HG02840 (cell line): ENCODE measurements around the gene SPTBN5.
"Not testable (repeated sequence)": the region's sequence is repeated elsewhere in the genome, so short reads cannot be mapped to it uniquely, and the experiment has no call there.

ENCODE experiments used
- ATAC-seq: cut with Tn5 transposase; IDR thresholded peaks from one replicate; pipeline ENCODE4 v1.9.1; 2021; ENCODE audit warnings: mild to moderate bottlenecking, moderate library complexity, moderate number of reproducible peaks; ENCODE audit not compliant: unreplicated experiment, low FRiP score

SPTBN5 gene

GRCh38 chr15:41850482-41851166 lies 43.2 kb downstream of the SPTBN5 start:
- ATAC-seq: no peak

DNA sequence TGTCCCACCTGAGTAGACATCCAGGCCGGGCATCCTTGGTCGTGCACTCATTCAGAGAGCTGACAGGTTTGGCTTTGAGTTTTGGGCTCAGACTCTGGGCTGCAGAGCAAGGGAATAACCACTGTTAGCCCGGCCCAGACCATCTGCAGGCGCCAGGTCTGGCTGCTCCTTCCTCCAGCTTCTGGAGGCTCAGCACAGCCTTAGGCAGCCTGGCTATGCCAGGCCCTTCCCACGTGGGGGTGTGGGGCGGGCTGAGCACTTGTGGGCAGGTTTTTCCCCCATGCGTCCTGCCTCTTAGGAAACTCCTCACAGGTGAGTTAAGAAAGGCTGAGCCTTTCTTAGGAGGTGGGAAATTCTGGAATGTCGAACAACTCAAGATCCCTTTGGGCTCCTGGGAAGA lies 44.0 kb downstream of the SPTBN5 start:
- ATAC-seq: no peak

- no peak for ATAC-seq
These were observed 44.6 kb downstream of the SPTBN5 start for GRCh38 chr15:41849204-41849603.

DNA sequence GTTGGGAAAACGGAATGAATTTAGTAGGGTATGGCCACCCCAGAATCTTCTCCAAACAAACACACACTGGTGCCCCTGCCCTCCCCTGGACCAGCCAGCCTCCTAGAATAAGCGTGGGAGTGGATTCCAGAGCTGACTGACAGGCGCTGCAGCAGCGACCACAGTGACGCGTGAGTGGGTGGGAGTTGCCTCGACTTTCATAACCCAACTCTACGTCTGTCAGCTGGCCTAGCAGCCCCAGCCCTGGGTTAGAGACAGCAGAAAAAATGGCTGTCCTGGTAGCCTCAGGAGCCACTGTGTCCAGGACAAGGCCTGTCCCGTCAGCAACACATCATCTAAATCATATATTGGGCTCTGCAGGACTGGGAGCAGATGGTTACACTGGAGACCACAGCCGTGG lies 45.2 kb downstream of the SPTBN5 start:
- ATAC-seq: no peak

- ATAC-seq: no peak
These were observed 45.9 kb downstream of the SPTBN5 start for GRCh38 chr15:41847981-41848380.

DNA sequence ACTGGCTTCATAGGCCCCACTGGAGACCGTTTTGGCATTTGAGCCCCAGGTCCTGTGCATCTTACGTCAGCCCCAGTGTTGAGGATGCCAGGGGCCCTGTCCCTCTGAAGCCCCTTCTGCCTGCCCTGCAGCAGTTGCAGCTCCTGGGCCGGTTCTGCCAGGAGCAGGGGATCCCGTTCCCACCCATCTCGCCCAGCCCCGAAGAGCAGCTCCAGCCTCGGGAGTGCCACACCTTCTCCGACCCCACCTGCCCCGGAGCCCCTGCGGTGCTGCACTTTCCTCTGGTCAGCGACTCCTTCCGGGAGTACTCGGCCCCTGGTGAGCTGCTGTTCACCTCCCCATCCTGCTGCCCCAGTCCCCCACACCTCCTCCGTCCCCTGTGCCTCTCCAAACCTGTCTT lies 46.6 kb downstream of the SPTBN5 start:
- no peak for ATAC-seq

DNA sequence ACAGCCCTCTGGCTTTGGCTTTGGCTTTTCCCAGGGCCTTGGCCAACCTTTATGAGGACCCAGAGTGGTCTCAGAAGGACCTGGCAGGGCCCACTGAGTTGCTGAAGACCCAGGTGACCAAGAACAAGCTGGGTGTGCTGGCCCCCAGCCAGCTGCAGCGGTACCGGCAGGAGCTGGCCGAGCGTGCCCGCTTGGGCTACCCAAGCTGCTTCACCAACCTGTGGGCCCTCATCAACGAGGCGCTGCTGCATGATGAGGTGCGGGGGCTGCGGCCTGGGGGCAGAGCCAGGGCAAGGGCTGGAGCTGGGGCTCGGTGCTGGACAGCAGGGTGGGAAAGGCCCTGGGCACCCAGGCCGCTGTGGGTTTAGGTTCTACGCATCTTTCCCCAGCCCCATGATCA lies 49.0 kb downstream of the SPTBN5 start:
- ATAC-seq: no peak

DNA sequence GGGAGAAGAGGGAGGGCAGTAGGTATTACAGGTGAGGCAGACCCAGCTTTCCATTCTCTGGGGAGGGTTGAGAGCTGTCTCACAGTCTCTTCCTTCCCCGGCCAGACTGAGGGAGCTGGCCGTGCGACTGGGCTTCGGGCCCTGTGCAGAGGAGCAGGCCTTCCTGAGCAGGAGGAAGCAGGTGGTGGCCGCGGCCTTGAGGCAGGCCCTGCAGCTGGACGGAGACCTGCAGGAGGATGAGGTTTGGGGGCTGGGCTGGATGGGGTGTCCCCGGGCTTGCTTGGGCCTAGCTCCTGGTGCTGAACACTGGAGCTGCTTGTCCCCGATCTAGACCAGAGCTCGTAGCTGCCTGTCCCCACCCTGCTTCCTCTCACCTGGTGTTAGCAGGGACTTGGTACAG lies 50.3 kb downstream of the SPTBN5 start:
- ATAC-seq: no peak

- no peak for ATAC-seq
These were observed 51.6 kb downstream of the SPTBN5 start for GRCh38 chr15:41842229-41842628.

DNA sequence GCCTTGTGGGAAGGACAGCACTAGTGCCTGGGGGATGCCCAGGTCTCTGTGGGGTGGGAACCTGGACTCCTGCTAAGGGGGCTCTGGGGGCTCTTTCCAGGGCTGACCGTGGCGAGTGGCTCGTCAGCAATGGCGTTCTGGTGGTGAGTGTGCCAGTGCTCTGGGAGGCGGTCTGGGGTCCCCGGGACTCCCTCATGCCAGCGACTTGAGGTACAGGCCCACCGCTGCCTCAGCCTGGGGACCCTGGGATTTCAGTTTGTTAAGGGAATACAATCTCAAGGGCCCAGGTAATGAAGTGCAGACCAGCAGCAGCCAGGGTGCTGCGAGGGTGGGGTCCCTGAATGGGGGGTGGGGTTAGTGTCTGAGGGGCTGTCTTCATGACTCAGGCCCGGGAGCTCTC lies 52.7 kb downstream of the SPTBN5 start:
- no peak for ATAC-seq

DNA sequence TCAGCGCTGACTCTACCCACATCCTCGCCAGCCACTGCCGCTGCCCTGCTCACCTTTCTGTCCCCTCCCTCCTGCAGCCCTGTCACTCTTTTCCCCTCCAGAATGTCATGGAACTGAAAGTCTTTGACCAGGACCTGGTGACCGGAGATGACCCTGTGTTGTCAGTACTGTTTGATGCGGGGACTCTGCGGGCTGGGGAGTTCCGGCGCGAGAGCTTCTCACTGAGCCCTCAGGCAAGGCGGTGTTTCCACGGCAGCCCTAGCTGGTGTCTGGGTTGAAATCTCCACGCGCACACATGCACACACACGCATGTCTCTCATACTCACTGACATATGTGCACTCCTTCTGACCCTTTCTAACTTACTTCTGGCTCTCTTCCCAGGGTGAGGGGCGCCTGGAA lies 53.2 kb downstream of the SPTBN5 start:
- no peak for ATAC-seq

- ATAC-seq: no peak
These were observed 53.9 kb downstream of the SPTBN5 start for GRCh38 chr15:41839781-41840491.

DNA sequence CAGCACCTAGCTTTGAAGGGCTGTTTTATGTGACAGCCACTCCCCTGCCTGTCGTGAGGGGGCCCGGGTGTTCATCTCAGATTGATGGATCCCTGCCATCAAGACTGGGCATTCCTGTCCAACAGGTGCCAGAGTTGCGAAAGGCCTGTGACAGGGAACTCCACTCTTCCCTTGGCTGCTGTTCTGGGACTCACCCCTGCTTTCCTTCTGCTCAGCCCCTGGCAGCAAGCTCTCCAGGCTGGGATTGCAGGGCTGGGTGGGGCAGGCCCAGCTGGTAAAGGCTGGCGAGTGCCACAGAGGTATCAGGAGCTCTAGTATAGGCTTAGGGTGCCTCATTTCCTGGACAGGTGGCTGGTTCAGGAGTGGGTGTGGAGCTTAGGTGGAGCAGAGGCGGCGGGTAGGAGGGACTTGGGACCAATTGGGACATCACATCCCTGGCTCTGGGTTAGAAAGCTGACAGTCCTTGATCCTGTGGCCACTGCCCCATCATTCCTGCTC lies 55.4 kb downstream of the SPTBN5 start, which contains the start of gene PLA2G4B:
Gene PLA2G4B (plus strand): TSS at position 448 of the 498 bp plus-strand sequence. CDS start 67 bp downstream, outside the sequence.
- no peak for ATAC-seq

DNA sequence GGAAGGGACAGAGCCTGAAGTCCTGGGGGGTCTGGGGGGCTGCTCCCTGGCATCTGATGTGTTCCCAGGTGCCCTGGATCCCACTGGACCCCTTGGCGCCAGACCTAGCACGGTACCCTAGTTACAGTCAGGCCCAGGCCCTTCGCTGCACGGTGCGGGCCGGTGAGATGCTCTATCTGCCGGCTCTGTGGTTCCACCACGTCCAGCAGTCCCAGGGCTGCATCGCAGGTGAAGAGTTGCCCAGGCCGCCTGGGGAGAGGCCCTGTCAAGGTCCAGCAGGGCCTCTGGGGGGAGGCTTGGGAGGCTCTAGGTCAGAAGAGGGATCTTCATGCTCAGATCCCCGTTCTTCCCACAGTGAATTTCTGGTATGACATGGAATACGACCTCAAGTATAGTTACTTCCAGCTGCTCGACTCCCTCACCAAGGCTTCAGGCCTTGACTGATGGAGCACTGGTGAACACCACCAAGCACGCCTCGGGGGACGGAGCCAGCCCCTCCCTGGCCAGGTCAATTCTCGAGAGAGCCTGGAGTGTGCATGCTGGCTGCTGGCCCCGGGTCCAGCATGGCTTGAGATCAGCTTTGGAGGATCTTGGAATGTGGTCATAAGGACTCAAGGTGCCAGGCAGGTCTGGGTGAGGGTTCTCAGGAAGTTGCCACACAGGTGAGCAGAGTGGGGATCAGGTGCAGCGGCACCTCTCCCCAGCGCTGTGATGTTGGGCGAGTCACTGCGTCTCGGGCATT lies 57.0 kb downstream of the SPTBN5 start:
- ATAC-seq: no peak

DNA sequence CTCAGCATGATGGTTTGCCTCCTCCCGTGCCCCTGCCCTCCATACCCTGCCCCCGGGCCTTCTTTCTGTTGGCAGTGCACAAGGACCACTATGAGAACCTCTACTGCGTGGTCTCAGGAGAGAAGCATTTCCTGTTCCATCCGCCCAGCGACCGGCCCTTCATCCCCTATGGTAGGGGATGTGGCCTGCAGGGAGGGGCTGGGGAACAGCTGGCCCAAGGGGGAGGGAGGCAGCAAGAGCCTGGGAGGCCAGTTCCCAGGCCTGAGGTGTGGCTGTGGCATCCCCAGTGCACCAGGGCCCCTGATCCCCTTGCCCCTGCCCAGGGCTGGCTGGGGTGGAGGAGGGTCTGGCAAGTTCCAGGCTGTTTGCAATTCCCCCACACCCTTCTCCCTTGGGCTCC lies 57.8 kb downstream of the SPTBN5 start:
- no peak for ATAC-seq

GRCh38 chr15:41834096-41834495 lies 59.8 kb downstream of the SPTBN5 start:
- ATAC-seq: no peak

GRCh38 chr15:41832875-41833274 lies 61.0 kb downstream of the SPTBN5 start:
- no peak for ATAC-seq

DNA sequence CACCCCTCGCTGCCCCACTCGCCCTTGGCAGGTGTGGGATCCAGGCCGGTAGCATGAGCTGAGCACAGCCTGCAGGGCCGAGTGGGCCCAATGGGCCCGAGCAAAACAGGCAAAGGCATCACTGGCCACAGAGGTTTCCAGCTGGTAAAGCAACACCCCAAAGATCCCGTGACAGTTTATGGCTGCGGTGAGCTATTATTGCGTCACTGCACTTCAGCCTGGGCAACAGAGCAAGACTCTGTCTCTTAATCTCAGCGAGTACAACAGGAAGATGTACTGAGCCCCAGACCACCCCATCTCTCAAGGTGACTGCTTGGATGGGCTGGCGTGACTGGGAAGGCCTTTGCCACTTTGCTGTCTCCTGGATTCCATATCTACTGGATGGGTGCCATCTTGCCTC lies 61.6 kb downstream of the SPTBN5 start:
- no peak for ATAC-seq

DNA sequence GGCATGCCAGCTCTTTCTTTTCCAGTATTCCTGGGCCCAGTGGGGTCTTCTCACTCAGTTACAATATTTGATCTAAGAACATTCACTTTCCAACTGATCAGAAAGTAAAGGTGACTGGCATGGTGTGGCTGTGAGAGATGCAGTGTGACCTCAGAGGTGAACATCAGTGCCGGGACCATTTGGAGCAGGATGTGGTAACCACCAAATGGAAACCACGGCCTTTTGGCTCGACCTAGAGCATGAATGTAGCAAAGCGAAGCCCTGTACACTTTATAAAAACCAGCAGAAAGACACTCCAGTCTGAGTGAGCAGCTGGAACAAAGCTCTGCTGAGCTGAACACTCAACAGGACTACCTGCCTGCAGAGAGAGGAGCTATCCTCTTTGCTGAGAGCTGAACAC lies 62.6 kb downstream of the SPTBN5 start:
- not testable (repeated sequence) for ATAC-seq

- no peak for ATAC-seq
These were observed 63.8 kb downstream of the SPTBN5 start for GRCh38 chr15:41829959-41830646.

GRCh38 chr15:41828807-41829141 lies 65.1 kb downstream of the SPTBN5 start:
- no peak for ATAC-seq
